ENCODE data around the gene ENDOD1.
A peak's percentile ranks its signal among the peaks of the same experiment; 100 is the strongest.
"Not testable (repeated sequence)": the region's sequence is repeated elsewhere in the genome, so short reads cannot be mapped to it uniquely, and the experiment has no call there.

ENDOD1 gene

DNA sequence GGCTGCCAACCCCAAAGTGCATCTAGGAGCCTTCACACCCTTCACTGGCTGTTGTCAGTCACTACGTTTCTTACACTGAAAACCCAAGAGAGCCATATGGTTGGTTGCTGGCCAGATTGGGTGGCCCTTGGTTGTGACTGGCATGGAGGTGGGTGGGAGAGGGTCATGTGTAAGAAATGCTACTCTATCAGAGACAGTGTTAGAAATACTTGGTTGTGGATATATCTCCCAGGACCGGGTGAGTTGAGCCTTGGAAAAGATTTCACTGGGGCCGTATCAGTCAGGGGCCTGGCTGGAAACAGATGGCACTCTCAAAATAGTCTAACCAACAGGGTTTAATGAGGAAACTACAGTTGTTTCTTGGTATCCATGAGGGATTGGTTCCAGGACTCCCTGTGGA lies 15.2 kb downstream of the ENDOD1 start:
- ATAC-seq: no peak
- Mint-ChIP-seq H3K4me1 (peaks cover 44% of the 10 kb centered on the region), H3K9me3 (no peaks in the 10 kb centered on the region), H3K4me3 (no peak overlapping the region), H3K27ac (no peak overlapping the region), H3K27me3 (no peaks in the 10 kb centered on the region)
- DNase-seq: no peak

DNA sequence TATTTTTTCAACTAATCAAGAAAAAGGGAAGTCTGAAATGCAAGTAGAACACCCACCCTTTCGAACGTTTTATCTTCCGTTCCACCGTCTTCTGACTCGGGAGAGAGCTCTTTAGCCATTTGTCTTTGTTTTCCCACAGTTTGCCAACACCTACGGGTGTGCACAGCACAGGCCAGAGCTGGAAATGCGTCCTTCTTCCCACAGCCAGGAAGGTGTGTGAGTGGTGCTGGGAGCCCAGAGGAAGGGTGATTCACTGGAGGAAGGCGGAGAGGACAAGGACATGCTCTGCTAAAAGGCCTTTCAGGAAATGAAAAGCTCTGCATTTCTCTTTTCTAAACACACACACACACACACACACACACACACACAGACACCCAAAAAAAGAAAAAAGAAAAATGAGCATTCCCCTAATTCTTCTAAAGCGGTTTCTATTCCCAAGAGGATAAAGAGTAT lies 18.5 kb downstream of the ENDOD1 start:
- no peak overlapping the region for H3K4me3 Mint-ChIP-seq
- H3K9me3 Mint-ChIP-seq: no peaks in the 10 kb centered on the region
- DNase-seq (no peak), ATAC-seq (no peak)
- no peak overlapping the region for H3K27ac Mint-ChIP-seq
- no peaks in the 10 kb centered on the region for H3K27me3 Mint-ChIP-seq
- peaks cover 20% of the 10 kb centered on the region for H3K4me1 Mint-ChIP-seq

DNA sequence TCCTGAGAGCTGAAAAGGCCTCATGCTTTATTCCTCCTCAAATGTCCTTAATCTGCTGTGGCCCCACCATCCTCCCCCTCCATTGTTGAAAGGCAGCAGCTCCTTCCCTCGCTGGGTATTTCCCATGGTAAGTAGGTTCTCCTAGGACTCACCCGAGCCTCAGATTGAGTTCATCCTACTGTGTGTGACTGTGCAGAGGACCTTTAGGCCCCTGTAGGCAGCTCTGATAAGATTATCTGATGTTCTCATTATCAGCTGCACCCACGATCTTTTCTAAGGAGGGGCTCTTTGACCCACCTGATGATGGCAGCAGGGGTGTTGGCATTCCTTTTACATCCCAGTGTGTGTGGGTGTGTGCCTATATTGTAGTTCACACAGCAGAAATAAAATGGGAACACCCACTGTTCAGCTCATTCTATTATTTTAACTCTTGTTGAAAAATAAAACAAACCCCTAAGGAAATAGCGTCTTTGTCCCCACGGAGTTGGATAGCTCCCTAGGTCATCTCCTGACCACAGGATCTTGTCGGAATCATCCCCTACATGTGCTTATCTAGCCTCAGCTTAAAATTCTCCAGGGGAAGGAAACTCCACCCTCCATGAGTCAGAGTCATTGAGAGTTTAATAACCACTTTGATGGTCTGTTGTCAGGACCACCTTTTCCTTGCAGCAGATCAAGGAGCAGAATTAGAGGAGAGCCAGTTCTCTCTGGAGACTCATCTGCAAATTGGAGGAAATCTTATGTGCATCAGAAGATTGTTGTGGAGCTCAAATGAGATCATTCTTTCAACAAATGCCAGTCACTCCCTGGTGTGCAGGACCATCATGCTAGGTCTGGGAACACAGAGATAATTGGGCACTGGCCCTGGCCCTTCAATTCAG lies 19.3 kb downstream of the ENDOD1 start:
- DNase-seq (no peak), ATAC-seq (no peak)
- Mint-ChIP-seq H3K4me3 (no peak overlapping the region), H3K27me3 (no peaks in the 10 kb centered on the region), H3K9me3 (no peaks in the 10 kb centered on the region), H3K4me1 (peaks cover 18% of the 10 kb centered on the region), H3K27ac (no peak overlapping the region)

DNA sequence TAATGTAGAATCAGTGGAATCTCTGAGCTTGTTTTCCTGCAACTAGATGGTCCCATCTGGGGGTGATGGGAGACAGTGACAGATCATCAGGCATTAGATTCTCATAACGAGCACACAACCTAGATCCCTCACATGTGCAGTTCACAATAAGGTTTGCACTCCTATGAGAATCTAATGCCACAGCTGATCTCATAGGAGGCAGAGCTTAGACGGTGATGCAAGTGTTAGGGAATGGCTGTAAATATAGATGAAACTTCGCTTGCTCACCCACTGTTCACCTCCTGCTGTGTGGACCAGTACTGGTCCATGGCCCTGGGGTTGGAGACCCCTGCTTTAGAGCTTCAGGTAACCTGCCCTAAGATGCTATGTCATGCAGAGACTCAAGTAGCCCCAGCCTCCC lies 21.8 kb downstream of the ENDOD1 start:
- H3K9me3 Mint-ChIP-seq, H3K4me1 Mint-ChIP-seq, ATAC-seq, H3K4me3 Mint-ChIP-seq, H3K27ac Mint-ChIP-seq, DNase-seq, H3K27me3 Mint-ChIP-seq: not testable (repeated sequence)

DNA sequence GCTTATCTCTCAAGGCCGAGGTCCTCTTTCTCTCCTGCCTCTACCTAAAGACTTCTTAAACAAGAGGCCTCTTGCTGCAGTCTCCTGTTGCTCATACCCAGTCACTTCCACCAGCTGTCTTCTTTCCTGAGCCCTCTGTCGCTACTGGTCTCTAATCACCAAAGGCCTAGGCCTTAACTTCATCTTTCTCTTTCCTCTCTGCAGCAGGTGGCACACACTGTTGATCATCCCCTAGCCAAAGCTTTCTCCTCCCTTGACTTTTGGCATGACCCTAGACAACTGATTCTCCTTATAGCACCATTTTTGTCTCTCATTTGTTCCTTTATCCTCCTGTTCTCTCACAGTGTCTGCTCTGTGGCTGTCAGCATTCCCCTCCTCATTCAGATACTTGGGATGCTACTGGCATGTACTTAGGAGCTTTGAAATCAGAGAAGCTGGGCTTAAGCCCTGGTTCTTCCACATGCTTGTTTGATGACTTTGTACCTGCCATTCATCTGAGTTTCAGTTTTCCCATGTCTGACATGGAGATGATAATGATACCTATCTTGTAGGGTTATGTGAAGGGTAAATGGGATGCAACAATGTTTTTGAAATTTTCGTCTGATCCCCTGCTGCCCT lies 22.4 kb downstream of the ENDOD1 start:
- peak overlapping the region in 1 of 2 donors; percentile 15 for H3K27ac Mint-ChIP-seq
- H3K4me1 Mint-ChIP-seq: peaks cover 6% of the 10 kb centered on the region
- H3K9me3 Mint-ChIP-seq: no peaks in the 10 kb centered on the region
- ATAC-seq: no peak
- H3K4me3 Mint-ChIP-seq: no peak overlapping the region
- H3K27me3 Mint-ChIP-seq: no peaks in the 10 kb centered on the region
- DNase-seq: no peak

DNA sequence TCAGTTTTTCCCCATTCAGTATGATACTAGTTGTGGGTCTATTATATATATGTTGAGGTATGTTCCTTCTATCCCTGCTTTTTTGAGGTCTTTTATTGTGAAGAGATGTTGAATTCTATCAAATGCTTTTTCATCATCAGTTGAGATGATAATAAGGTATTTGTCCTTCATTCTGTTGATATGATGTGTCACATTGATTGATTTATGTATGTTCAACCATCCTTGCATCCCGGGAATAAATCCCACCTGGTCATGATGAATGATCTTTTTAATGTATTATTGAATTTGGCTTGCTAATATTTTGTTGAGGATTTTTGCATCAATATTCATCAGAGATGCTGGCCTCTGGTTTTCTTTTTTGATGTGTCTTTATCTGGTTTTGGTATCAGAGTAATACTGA lies 26.0 kb downstream of the ENDOD1 start:
- no peaks in the 10 kb centered on the region for H3K27me3 Mint-ChIP-seq
- H3K4me3 Mint-ChIP-seq: no peak overlapping the region
- H3K9me3 Mint-ChIP-seq: peaks cover 0 to 5% of the 10 kb centered on the region in 2 donors
- DNase-seq (no peak), ATAC-seq (no peak)
- H3K4me1 Mint-ChIP-seq: peaks cover 18% of the 10 kb centered on the region
- H3K27ac Mint-ChIP-seq: no peak overlapping the region

DNA sequence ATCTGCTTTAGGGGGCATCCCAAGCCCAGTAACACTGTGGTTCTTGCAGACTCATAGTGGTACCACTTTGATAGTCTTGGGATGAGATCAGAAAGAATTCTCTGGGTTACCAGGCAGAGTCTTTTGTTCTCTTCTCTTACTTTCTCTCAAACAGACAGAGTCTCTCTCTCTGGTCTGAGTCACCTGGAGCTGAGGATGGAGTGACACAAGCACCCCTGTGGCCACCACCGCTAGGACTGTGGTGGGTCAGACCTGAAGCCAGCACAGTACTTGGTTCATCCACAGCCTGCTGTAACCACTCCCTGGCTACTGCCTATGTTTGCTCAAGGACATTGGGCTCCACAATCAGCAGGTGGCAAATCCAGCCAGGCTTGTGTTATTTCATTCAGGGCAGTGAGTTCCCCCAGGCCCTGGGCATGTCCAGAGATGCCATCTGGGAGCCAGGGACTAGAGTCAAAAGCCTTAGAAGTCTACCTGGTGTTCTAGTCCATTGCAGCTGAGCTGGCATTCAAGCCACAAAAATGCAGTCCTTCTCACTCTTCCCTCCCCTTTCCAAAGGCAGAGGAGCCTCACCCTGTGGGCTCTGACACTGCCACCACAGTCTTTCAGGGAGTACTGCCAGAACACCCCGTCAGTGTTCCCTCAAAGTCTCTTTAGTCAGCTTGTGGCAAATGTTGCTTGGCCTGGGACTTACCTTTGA lies 29.9 kb downstream of the ENDOD1 start:
- peak overlapping the region; percentile 17 to 49 for H3K27ac Mint-ChIP-seq
- H3K4me1 Mint-ChIP-seq: peaks cover 25% of the 10 kb centered on the region
- H3K9me3 Mint-ChIP-seq: peaks cover 0 to 5% of the 10 kb centered on the region in 2 donors
- no peak overlapping the region for H3K4me3 Mint-ChIP-seq
- no peak for DNase-seq
- no peaks in the 10 kb centered on the region for H3K27me3 Mint-ChIP-seq
- ATAC-seq: peak; percentile 66

DNA sequence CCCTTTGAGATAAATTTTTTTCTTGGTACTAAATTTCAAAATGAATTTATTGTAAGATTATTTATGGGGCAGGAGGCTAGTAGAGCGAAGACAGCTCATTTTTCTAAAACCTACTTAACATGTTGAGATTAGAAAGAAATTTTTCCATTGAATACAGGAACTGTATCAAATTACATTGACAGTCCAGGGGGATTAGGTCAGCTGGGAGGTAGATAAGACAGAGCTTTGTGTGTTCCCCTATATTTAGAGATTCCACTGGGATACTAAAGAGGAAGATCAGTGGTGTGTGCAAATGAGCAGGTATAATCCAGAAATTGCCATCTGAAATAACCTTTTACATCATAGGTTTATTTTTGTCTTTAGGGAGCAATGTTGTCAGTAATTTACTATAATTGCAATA lies 32.1 kb downstream of the ENDOD1 start:
- Mint-ChIP-seq H3K9me3 (peaks cover 0 to 5% of the 10 kb centered on the region in 2 donors), H3K4me1 (peaks cover 25% of the 10 kb centered on the region), H3K27ac (no peak overlapping the region), H3K4me3 (no peak overlapping the region), H3K27me3 (no peaks in the 10 kb centered on the region)
- DNase-seq (no peak), ATAC-seq (no peak)

DNA sequence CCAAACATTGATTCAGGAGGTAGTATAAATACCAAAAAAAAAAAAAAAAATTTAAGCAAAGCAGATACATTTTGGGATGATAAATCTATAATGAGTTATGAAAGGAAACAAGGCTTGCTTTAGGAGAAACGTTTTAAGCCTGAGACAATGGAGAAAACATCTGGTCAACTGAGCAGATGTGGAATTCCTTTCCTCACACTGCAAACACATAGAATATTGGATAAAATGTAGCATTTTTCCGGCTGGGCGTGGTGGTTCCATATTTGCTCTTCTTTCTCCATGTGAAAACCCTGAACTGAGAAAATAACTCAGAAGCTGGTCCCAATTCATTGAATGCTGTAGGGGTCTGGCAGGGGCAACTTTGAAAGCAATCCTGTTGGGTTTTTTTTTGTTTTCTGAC lies 33.9 kb downstream of the ENDOD1 start:
- Mint-ChIP-seq H3K9me3 (peaks cover 0 to 2% of the 10 kb centered on the region in 2 donors), H3K27me3 (no peaks in the 10 kb centered on the region), H3K4me3 (no peak overlapping the region), H3K4me1 (peaks cover 24% of the 10 kb centered on the region), H3K27ac (no peak overlapping the region)
- ATAC-seq (no peak), DNase-seq (no peak)

DNA sequence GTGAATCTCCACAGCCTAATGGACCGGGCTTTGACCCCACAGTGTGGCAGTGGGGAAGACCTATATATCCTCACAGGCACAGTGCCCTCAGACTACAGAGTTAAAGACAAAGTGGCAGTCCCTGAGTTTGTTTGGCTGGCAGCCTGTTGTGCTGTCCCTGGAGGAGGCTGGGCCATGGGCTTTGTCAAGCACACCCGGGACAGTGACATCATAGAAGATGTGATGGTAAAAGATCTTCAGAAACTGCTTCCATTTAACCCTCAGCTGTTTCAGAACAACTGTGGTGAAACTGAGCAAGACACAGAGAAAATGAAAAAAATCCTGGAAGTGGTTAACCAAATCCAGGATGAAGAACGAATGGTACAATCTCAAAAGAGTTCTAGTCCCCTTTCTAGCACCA lies 39.0 kb downstream of the ENDOD1 start:
- peak; percentile 62 for ATAC-seq
- H3K9me3 Mint-ChIP-seq: no peaks in the 10 kb centered on the region
- peaks cover 7% of the 10 kb centered on the region for H3K4me1 Mint-ChIP-seq
- H3K27ac Mint-ChIP-seq: peak overlapping the region in 1 of 2 donors; percentile 34
- no peak for DNase-seq
- H3K27me3 Mint-ChIP-seq: no peaks in the 10 kb centered on the region
- no peak overlapping the region for H3K4me3 Mint-ChIP-seq

DNA sequence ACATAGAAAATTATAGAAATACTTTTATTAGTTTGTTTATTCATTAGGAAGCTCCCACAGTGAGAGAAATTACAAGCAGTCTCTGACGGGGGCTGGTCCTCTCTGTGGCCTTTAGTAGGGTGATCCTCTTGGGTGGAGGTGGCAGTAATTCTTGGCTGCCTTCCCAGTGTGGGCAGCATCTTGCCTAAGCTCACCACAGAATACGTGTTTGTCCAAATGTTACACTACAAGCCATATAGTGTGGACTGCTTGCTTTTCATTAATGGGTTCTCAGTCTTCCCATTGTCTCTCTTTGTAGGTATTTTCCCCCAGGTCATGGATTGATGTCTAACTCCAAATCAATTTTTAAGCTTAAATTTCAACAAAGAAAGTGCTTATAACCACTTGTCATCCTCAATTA lies 43.3 kb downstream of the ENDOD1 start:
- Mint-ChIP-seq H3K27me3 (no peaks in the 10 kb centered on the region), H3K27ac (no peak overlapping the region), H3K4me3 (no peak overlapping the region), H3K9me3 (no peaks in the 10 kb centered on the region), H3K4me1 (peaks cover 25% of the 10 kb centered on the region)
- DNase-seq (no peak), ATAC-seq (no peak)

DNA sequence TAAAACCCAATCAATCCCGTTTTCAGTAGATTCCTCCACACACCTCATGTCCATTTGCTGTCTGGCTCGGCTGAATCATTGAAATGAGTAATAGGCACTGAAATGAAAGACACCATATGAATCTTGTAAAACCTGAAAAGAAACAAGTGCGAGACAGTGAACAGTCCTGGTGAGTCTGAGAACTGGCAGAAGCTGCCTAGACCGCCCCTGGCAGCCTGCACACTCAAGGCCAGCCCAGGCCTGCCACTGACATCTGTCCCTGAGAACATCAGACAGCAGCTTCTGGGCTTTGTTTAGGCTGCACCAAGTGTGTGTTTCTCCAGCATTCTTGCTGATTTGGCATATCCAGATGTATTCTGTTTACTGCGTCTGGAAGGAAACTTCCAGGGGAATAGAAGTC lies 44.8 kb downstream of the ENDOD1 start:
- peaks cover 23% of the 10 kb centered on the region for H3K4me1 Mint-ChIP-seq
- no peak for ATAC-seq
- H3K27ac Mint-ChIP-seq: no peak overlapping the region
- no peaks in the 10 kb centered on the region for H3K27me3 Mint-ChIP-seq
- H3K9me3 Mint-ChIP-seq: no peaks in the 10 kb centered on the region
- H3K4me3 Mint-ChIP-seq: no peak overlapping the region
- DNase-seq: no peak

DNA sequence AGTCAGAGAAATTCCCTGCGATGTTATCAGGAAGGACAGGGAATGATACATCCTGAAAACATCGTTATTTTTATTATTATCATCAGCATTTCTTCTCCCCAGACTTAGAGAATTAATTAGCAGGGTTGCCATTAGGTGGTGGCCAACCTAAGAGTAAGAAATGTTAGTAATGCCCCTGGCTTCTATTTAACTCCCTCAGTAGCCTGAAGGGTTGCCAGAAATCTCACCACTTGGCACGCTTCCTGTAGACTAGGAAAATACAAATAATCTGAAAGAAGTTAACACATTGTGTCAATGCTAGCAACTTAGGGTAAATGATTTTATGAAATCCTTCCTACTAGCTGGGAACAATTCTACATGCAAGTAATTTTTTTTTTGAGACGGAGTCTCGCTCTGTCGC lies 45.5 kb downstream of the ENDOD1 start:
- Mint-ChIP-seq H3K9me3 (no peaks in the 10 kb centered on the region), H3K27me3 (no peaks in the 10 kb centered on the region), H3K27ac (no peak overlapping the region), H3K4me3 (no peak overlapping the region), H3K4me1 (peaks cover 23% of the 10 kb centered on the region)
- DNase-seq (no peak), ATAC-seq (no peak)

DNA sequence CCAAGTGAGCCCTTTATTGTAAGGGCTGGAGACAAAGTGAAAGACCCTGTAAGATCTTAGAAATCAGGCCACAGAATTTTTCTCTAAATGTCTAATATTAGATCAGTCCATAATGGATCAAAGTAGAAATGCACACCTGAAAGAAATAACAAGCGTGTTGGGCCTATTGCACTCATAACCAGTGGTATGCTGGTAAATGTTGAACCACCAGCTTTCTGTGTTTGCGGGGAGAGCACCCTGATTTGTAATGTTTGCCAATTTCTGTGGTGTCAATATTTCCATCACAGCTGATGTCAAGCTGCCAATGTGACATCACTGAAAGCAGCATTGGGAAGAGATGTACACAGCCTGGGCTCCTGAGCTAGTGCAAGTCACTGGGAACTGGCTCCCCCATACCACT lies 46.2 kb downstream of the ENDOD1 start:
- Mint-ChIP-seq H3K4me1 (peaks cover 23% of the 10 kb centered on the region), H3K9me3 (no peaks in the 10 kb centered on the region), H3K27me3 (no peaks in the 10 kb centered on the region), H3K27ac (peak overlapping the region in 1 of 2 donors; percentile 47), H3K4me3 (no peak overlapping the region)
- ATAC-seq: peak; percentile 65
- no peak for DNase-seq

DNA sequence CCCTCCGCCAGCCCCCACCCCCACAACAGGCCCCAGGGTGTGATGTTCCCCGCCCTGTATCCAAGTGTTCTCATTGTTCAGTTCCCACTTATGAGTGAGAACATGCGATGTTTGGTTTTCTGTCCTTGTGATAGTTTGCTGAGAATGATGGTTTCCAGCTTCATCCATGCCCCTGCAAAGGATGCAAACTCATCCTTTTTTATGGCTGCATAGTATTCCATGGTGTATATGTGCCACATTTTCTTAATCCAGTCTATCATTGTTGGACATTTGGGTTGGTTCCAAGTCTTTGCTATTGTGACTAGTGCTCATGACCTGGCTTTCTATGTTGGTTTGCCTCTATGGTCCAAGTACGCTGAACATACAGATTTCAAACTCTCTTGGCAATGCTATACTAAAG lies 47.1 kb downstream of the ENDOD1 start:
- H3K9me3 Mint-ChIP-seq, H3K27me3 Mint-ChIP-seq, H3K4me3 Mint-ChIP-seq, DNase-seq, ATAC-seq, H3K27ac Mint-ChIP-seq: not testable (repeated sequence)
- peaks cover 23% of the 10 kb centered on the region for H3K4me1 Mint-ChIP-seq

DNA sequence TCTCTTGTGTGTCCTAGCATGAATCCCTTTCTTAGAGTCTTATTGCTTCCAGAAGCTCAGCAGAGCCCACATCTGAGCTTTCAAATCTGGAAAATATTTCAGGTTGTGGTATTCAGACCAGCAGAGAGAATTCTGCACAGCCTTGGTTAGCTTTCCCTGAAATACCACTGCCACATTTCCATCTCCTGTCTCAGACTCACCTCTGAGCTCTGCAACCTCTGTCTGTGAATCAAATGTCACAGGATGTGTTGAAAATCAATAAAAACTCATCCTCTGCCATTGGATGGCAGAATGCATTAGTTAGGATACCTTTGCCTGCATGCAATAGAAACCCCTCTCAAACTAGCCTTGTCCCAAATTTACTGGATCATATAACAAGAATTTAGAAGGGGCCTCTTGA lies 47.7 kb downstream of the ENDOD1 start:
- Mint-ChIP-seq H3K4me3 (no peak overlapping the region), H3K4me1 (peaks cover 23% of the 10 kb centered on the region), H3K27me3 (peaks cover 4% of the 10 kb centered on the region), H3K9me3 (no peaks in the 10 kb centered on the region), H3K27ac (no peak overlapping the region)
- DNase-seq (no peak), ATAC-seq (no peak)
